ENCODE results near the gene FOXC1. TPM values are rescaled to one million over a fixed set of nuclear protein-coding genes. Genes with fewer than 3 reads are reported as not detected.
A peak's percentile ranks its signal among the peaks of the same experiment; 100 is the strongest.

FOXC1 gene
- total RNA-seq, 1 experiment from 2014 or later = not detected

DNA sequence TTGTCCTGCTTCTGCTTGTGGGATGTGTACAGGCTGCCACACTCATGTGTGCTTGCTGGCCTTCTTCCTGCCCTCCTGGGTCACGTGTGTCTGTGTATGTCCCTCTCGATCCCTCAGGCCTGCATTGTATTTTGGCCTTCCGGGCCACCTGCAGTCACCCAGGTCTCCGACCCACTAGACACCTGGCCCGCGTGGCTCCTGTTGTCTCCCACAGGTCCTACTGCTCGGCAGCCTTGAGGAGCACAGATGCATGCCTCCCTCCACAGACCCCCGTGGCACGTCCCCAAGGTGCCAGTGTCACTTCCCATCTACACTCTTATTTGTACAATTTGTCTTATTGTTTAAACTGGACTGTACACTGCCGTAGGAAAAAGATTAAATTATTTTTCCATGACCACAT lies 43.1 kb downstream of the FOXC1 start:
- Histone ChIP-seq H4K8ac (replicated peaks; ENCODE audit: insufficient read length, low read depth, low read length) (no peak overlapping the region), H2BK20ac (ENCODE audit: low read depth, low read length, poor library complexity, severe bottlenecking) (no peak overlapping the region)
- H3K4me3 Mint-ChIP-seq = no peak overlapping the region; a peak in 1 of 5 replicates

More for the DNA sequence above, 43.1 kb downstream of the FOXC1 start:
- Histone ChIP-seq H2BK5ac (ENCODE audit: insufficient read length, low read length) (no peak overlapping the region), H3K79me1 (ENCODE audit: insufficient read depth, low read depth, low read length, poor library complexity, severe bottlenecking) (no peaks in the 10 kb centered on the region), H2BK12ac (ENCODE audit: insufficient read length, low read depth, low read length) (no peak overlapping the region), H2AK5ac (ENCODE audit: insufficient read length, low read length) (no peak overlapping the region), H2BK15ac (ENCODE audit: low read depth, low read length) (no peak overlapping the region), H3K23me2 (ENCODE audit: insufficient read length, low read depth, low read length, poor library complexity, severe bottlenecking) (no peaks in the 10 kb centered on the region), H3K56ac (ENCODE audit: insufficient read length, low read depth, low read length) (no peak overlapping the region), H3T11ph (ENCODE audit: low read length) (no peak overlapping the region), H3K4me2 (ENCODE audit: insufficient read depth, insufficient read length, low read length) (no peak overlapping the region), H3K18ac (ENCODE audit: insufficient read length, low read depth, low read length) (no peak overlapping the region), H3K27me3 (ENCODE audit: insufficient read depth, low read length) (0 out of 2 replicates have a peak, but pooled peaks cover 1% of the 10 kb centered on the region), H4K91ac (ENCODE audit: insufficient read length, low read depth, low read length) (no peak overlapping the region), H3K79me2 (ENCODE audit: insufficient read depth, low read length) (no peaks in the 10 kb centered on the region), H3K4me1 (ENCODE audit: insufficient read depth, low read length) (no peaks in the 10 kb centered on the region), H3K4ac (ENCODE audit: low read depth, low read length) (no peak overlapping the region), H3K27ac (ENCODE audit: insufficient read length, low read depth, low read length) (no peak overlapping the region), H2AFZ (ENCODE audit: low read length) (no peak overlapping the region), H3K14ac (ENCODE audit: insufficient read depth, low read length) (peak overlapping the region; percentile 64; the same call in 1 of the 2 replicates), H4K20me1 (ENCODE audit: control insufficient read depth, insufficient read depth, insufficient read length) (no peaks in the 10 kb centered on the region), H2BK120ac (ENCODE audit: low read depth, low read length, poor library complexity, severe bottlenecking) (no peak overlapping the region), H3K9ac (ENCODE audit: extremely low read depth, insufficient read length, low read length) (no peak overlapping the region), H3K9me3 (ENCODE audit: control insufficient read depth, low read depth, low read length) (no peaks in the 10 kb centered on the region), H4K5ac (ENCODE audit: insufficient read length, low read depth, low read length) (no peak overlapping the region), H3K23ac (ENCODE audit: insufficient read length, low read depth, low read length) (no peak overlapping the region)
- H3K27me3 Mint-ChIP-seq (ENCODE audit: low read depth) = no peaks in the 10 kb centered on the region
- no peaks in the 10 kb centered on the region; a peak in 1 of 5 replicates for H3K9me3 Mint-ChIP-seq
- no peak for DNase-seq
- TF ChIP-seq, protein P1, sequence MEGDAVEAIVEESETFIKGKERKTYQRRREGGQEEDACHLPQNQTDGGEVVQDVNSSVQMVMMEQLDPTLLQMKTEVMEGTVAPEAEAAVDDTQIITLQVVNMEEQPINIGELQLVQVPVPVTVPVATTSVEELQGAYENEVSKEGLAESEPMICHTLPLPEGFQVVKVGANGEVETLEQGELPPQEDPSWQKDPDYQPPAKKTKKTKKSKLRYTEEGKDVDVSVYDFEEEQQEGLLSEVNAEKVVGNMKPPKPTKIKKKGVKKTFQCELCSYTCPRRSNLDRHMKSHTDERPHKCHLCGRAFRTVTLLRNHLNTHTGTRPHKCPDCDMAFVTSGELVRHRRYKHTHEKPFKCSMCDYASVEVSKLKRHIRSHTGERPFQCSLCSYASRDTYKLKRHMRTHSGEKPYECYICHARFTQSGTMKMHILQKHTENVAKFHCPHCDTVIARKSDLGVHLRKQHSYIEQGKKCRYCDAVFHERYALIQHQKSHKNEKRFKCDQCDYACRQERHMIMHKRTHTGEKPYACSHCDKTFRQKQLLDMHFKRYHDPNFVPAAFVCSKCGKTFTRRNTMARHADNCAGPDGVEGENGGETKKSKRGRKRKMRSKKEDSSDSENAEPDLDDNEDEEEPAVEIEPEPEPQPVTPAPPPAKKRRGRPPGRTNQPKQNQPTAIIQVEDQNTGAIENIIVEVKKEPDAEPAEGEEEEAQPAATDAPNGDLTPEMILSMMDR (conservative IDR thresholded peaks at IDR 0.05) = no peak
- H3K27ac Mint-ChIP-seq = peak overlapping the region in 1 of 3 experiments; percentile 71; a peak in 1 of 7 replicates
- H3K36me3 Mint-ChIP-seq (ENCODE audit: insufficient read depth in 1 of 3, low read depth in 3 of 3) = no peaks in the 10 kb centered on the region; a peak in 1 of 7 replicates
- no CpG with 5 or more reads among the region's 10 CpGs for WGBS (ENCODE audit: extremely low coverage, insufficient read length, low lambda C conversion rate)
- no peaks in the 10 kb centered on the region for H3K4me1 Mint-ChIP-seq

Data from H9 (cell line).